Gastrocnemius medialis (tissue), 4 donors: Measurements from ENCODE around the gene GAS6. TPM values are rescaled to one million over a fixed set of nuclear protein-coding genes. Genes with fewer than 3 reads are reported as not detected.

Experiments used
- ATAC-seq, 2 donors: fragments of 150-250 bp; one replicate each; pipeline ENCODE4 v1.9.1; 2016
- DNase-seq, 2 donors: peaks; one replicate each; pipeline ENCODE4 v3.0.0-alpha.2; 2019
- H3K27ac ChIP-seq, 4 donors: fragments of 200-600 bp; sonication (generic); 1 replicate in 1 of 4; 2 replicates in 3 of 4; pipeline ENCODE4 v1.5.1; 2016 to 2018; ENCODE audit warnings: mild to moderate bottlenecking in 2 of 4, moderate library complexity in 1 of 4
- H3K27me3 ChIP-seq, 3 donors: fragments of 200-600 bp; sonication (generic) in 2 of 3; 1 replicate in 1 of 3; 2 replicates in 2 of 3; pipeline versions ENCODE4 v1.5.1 to v1.6.0; 2016 to 2019; ENCODE audit warnings: mild to moderate bottlenecking in 1 of 3, moderate library complexity in 1 of 3
- H3K36me3 ChIP-seq, 2 donors: fragments of 200-600 bp; sonication (generic) in 1 of 2; one replicate each; pipeline ENCODE4 v1.5.1; 2017 to 2018
- H3K4me1 ChIP-seq, 2 donors: fragments of 200-600 bp; sonication (generic) in 1 of 2; one replicate each; pipeline ENCODE4 v1.5.1; 2016 to 2017; ENCODE audit warnings: mild to moderate bottlenecking in 2 of 2
- H3K4me3 ChIP-seq, 4 donors: fragments of 200-600 bp; sonication (generic) in 3 of 4; 1 replicate in 1 of 4; 2 replicates in 3 of 4; pipeline ENCODE4 v1.5.1; 2016 to 2019; ENCODE audit warnings: mild to moderate bottlenecking in 2 of 4
- H3K9me3 ChIP-seq, 3 donors: fragments of 200-600 bp; sonication (generic) in 2 of 3; 1 replicate in 1 of 3; 2 replicates in 2 of 3; pipeline ENCODE4 v1.5.1; 2016 to 2019
- CTCF ChIP-seq, 5 experiments: fragments of 450-650 bp in 3 of 5; fragments of 200-600 bp in 2 of 5; sonication (generic) in 2 of 5; IDR thresholded peaks in 4 of 5; conservative IDR thresholded peaks in 1 of 5; 1 replicate in 4 of 5; 2 replicates in 1 of 5; pipeline ENCODE4 v1.5.1; 2016 to 2019; ENCODE audit warnings: antibody characterized with exemption in 5 of 5, mild to moderate bottlenecking in 3 of 5, moderate library complexity in 3 of 5
- POLR2A ChIP-seq, 2 donors: fragments of 450-650 bp; IDR thresholded peaks; one replicate each; pipeline ENCODE4 v1.6.1; 2017; ENCODE audit warnings: antibody characterized with exemption in 2 of 2, mild to moderate bottlenecking in 2 of 2, moderate library complexity in 2 of 2
- in situ Hi-C, 4 donors: fragments of 200-750 bp; cut with MboI; loops; one replicate each; pipeline versions ENCODE4 v1.15.0 to v1.8.0; 2017; ENCODE audit warnings: low sequenced_read_pairs in 4 of 4
- intact Hi-C: fragments of 100-400 bp; cut with DNase I; formaldehyde crosslinking; loops from one replicate; pipeline ENCODE4 v1.15.1; 2023; ENCODE audit warnings: low total_unique reads
- total RNA-seq, 4 donors: library from RNA; depleted of rRNA; stranded (reverse); fragments of >200 nt; gene quantifications; one replicate each; pipeline versions ENCODE4 v1.1.0 to v1.2.3, GENCODE V29; 2016

The GAS6 gene
- total RNA-seq, 4 donors from 2014 or later, result 68.6 to 122 (median 86.3) TPM

- ATAC-seq, result no peak
- Histone ChIP-seq H3K36me3 (no peaks in the 10 kb centered on the region), H3K4me3 (no peak overlapping the region), H3K9me3 (peaks cover 0 to under 1% (median 0%) of the 10 kb centered on the region in 3 donors), H3K27ac (no peak overlapping the region), H3K4me1 (no peaks in the 10 kb centered on the region), H3K27me3 (no peaks in the 10 kb centered on the region)
- in situ Hi-C loops, result no loop called here
- DNase-seq, result no peak
- intact Hi-C loops, result no loop called here
- TF ChIP-seq CTCF (IDR thresholded peaks at IDR 0.05 in 4 of 5, conservative IDR thresholded peaks at IDR 0.05 in 1 of 5), result no peak
- TF ChIP-seq POLR2A (IDR thresholded peaks at IDR 0.05), result no peak
Measured at GRCh38 chr13:113803409-113804016, 60.4 kb downstream of the GAS6 start.

- no peak for DNase-seq
Measured at GRCh38 chr13:113802761-113803160, 61.1 kb downstream of the GAS6 start.

GRCh38 chr13:113802090-113802531 is 61.8 kb downstream of the GAS6 start:
- TF ChIP-seq POLR2A (IDR thresholded peaks at IDR 0.05) (no peak), CTCF (IDR thresholded peaks at IDR 0.05 in 4 of 5, conservative IDR thresholded peaks at IDR 0.05 in 1 of 5) (no peak)
- intact Hi-C loops, result no loop called here

More at GRCh38 chr13:113802761-113803160, 61.1 kb downstream of the GAS6 start:
- intact Hi-C loops, result no loop called here
- Histone ChIP-seq H3K9me3 (no peaks in the 10 kb centered on the region), H3K27me3 (no peaks in the 10 kb centered on the region), H3K36me3 (no peaks in the 10 kb centered on the region), H3K27ac (no peak overlapping the region), H3K4me3 (no peak overlapping the region), H3K4me1 (no peaks in the 10 kb centered on the region)
- no peak for ATAC-seq
- TF ChIP-seq POLR2A (IDR thresholded peaks at IDR 0.05) (no peak), CTCF (IDR thresholded peaks at IDR 0.05 in 4 of 5, conservative IDR thresholded peaks at IDR 0.05 in 1 of 5) (no peak)
- in situ Hi-C loops, result no loop called here

GRCh38 chr13:113801289-113801961 is 62.5 kb downstream of the GAS6 start:
- Histone ChIP-seq H3K27ac (no peak overlapping the region), H3K27me3 (no peaks in the 10 kb centered on the region), H3K9me3 (no peaks in the 10 kb centered on the region), H3K4me3 (no peak overlapping the region), H3K4me1 (no peaks in the 10 kb centered on the region), H3K36me3 (no peaks in the 10 kb centered on the region)
- TF ChIP-seq CTCF (IDR thresholded peaks at IDR 0.05 in 4 of 5, conservative IDR thresholded peaks at IDR 0.05 in 1 of 5) (no peak), POLR2A (IDR thresholded peaks at IDR 0.05) (no peak)
- in situ Hi-C loops, result no loop called here
- DNase-seq (no peak), ATAC-seq (no peak)
- intact Hi-C loops, result no loop called here

More at GRCh38 chr13:113802090-113802531, 61.8 kb downstream of the GAS6 start:
- Histone ChIP-seq H3K4me1 (no peaks in the 10 kb centered on the region), H3K27me3 (no peaks in the 10 kb centered on the region), H3K36me3 (no peaks in the 10 kb centered on the region), H3K9me3 (no peaks in the 10 kb centered on the region), H3K27ac (no peak overlapping the region), H3K4me3 (no peak overlapping the region)
- ATAC-seq (no peak), DNase-seq (no peak)
- in situ Hi-C loops, result no loop called here
